DND-41 (cell line): Measurements from ENCODE around the gene RPGRIP1L.
"Not testable (repeated sequence)": the region's sequence is repeated elsewhere in the genome, so short reads cannot be mapped to it uniquely, and the experiment has no call there.

Source experiments
- ATAC-seq: fragments of 200-7000 bp; cut with Tn5 transposase; 3 replicates; pipeline ENCODE4 v1.9.1; 2021; ENCODE audit warnings: low read depth; ENCODE audit not compliant: insufficient read depth
- DNase-seq: peaks from one replicate; pipeline ENCODE4 v3.0.0-alpha.2; 2020
- H2AFZ ChIP-seq: 2 replicates; pipeline ENCODE4 v1.6.0; 2012; ENCODE audit warnings: low read depth, low read length
- H3K27ac ChIP-seq: 2 replicates; pipeline ENCODE4 v1.5.1; 2012; ENCODE audit warnings: low read length, inconsistent platforms
- H3K27me3 ChIP-seq: fragments of 200-600 bp; sonication (generic); 2 replicates; pipeline ENCODE4 v1.6.0; 2012; ENCODE audit warnings: low read length, mild to moderate bottlenecking, inconsistent platforms; ENCODE audit not compliant: insufficient read depth, poor library complexity
- H3K36me3 ChIP-seq: 2 replicates; pipeline ENCODE4 v1.5.1; 2012; ENCODE audit warnings: low read length, inconsistent platforms; ENCODE audit not compliant: insufficient read depth
- H3K4me1 ChIP-seq: 2 replicates; pipeline ENCODE4 v1.5.1; 2012; ENCODE audit warnings: mild to moderate bottlenecking, low read length; ENCODE audit not compliant: insufficient read depth
- H3K4me2 ChIP-seq: 2 replicates; pipeline ENCODE4 v1.6.0; 2012; ENCODE audit warnings: mild to moderate bottlenecking, moderate library complexity, low read length, inconsistent platforms; ENCODE audit not compliant: insufficient read depth
- H3K4me3 ChIP-seq, 2 experiments: fragments of 200-600 bp in 1 of 2; shearing (Covaris generic) in 1 of 2; 2 replicates each; pipeline ENCODE4 v1.5.1; 2012 to 2016; ENCODE audit warnings: inconsistent platforms in 2 of 2, low read length in 2 of 2, mild to moderate bottlenecking in 2 of 2, low read depth in 1 of 2, moderate library complexity in 1 of 2
- H3K79me2 ChIP-seq: 2 replicates; pipeline ENCODE4 v1.6.0; 2012; ENCODE audit warnings: low read length, inconsistent platforms; ENCODE audit not compliant: insufficient read depth
- H3K9ac ChIP-seq: 2 replicates; pipeline ENCODE4 v1.6.0; 2012; ENCODE audit warnings: low read depth, mild to moderate bottlenecking, inconsistent platforms, low read length, moderate library complexity
- H3K9me3 ChIP-seq: 2 replicates; pipeline ENCODE4 v1.5.1; 2012; ENCODE audit warnings: low read length, moderate library complexity, mild to moderate bottlenecking, inconsistent platforms; ENCODE audit not compliant: insufficient read depth, severe bottlenecking
- H4K20me1 ChIP-seq: 2 replicates; pipeline ENCODE4 v1.6.0; 2012; ENCODE audit warnings: low read length; ENCODE audit not compliant: insufficient read depth
- CTCF ChIP-seq: IDR thresholded peaks from 2 replicates; pipeline ENCODE4 v1.5.1; 2012; ENCODE audit warnings: borderline replicate concordance, low read length, moderate library complexity, mild to moderate bottlenecking; ENCODE audit not compliant: poor library complexity, severe bottlenecking; ENCODE audit errors: extremely low read depth
- EZH2 ChIP-seq: IDR thresholded peaks from 3 replicates; pipeline ENCODE4 v1.6.1; 2012; ENCODE audit warnings: borderline replicate concordance, low read depth, mild to moderate bottlenecking, moderate library complexity, low read length, inconsistent platforms; ENCODE audit not compliant: severe bottlenecking

Gene RPGRIP1L

GRCh38 chr16:53692146-53692545 is 11.5 kb downstream of the RPGRIP1L start:
- Histone ChIP-seq H3K4me2 (no peak overlapping the region), H3K27me3 (no peaks in the 10 kb centered on the region), H3K9me3 (no peaks in the 10 kb centered on the region), H3K79me2 (no peaks in the 10 kb centered on the region), H3K4me1 (no peaks in the 10 kb centered on the region), H3K27ac (no peak overlapping the region), H2AFZ (no peak overlapping the region), H3K36me3 (peaks cover 17% of the 10 kb centered on the region), H4K20me1 (no peaks in the 10 kb centered on the region), H3K4me3 (no peak overlapping the region), H3K9ac (no peak overlapping the region)
- ATAC-seq (no peak), DNase-seq (no peak)
- no peak for TF ChIP-seq CTCF
- TF ChIP-seq EZH2: no peak

- TF ChIP-seq CTCF (no peak), EZH2 (no peak)
- Histone ChIP-seq H3K27ac (no peak overlapping the region), H3K36me3 (peaks cover 17% of the 10 kb centered on the region), H3K4me2 (no peak overlapping the region), H3K9ac (no peak overlapping the region), H4K20me1 (no peaks in the 10 kb centered on the region), H3K4me1 (no peaks in the 10 kb centered on the region), H3K9me3 (no peaks in the 10 kb centered on the region), H3K27me3 (no peaks in the 10 kb centered on the region), H3K79me2 (no peaks in the 10 kb centered on the region), H3K4me3 (no peak overlapping the region), H2AFZ (no peak overlapping the region)
- ATAC-seq (peak; percentile 77; the same call in 2 of the 3 replicates), DNase-seq (peak; percentile 40)
These were observed 12.9 kb downstream of the RPGRIP1L start for GRCh38 chr16:53690771-53691170.

GRCh38 chr16:53689636-53690035 is 14.0 kb downstream of the RPGRIP1L start:
- Histone ChIP-seq H3K36me3 (peaks cover 20% of the 10 kb centered on the region), H3K4me2 (no peak overlapping the region), H3K4me3 (no peak overlapping the region), H3K9ac (no peak overlapping the region), H3K9me3 (peaks cover 2% of the 10 kb centered on the region), H3K27me3 (no peaks in the 10 kb centered on the region), H3K79me2 (no peaks in the 10 kb centered on the region), H3K27ac (no peak overlapping the region), H4K20me1 (no peaks in the 10 kb centered on the region), H2AFZ (no peak overlapping the region), H3K4me1 (no peaks in the 10 kb centered on the region)
- DNase-seq (no peak), ATAC-seq (no peak)
- TF ChIP-seq EZH2 (no peak), CTCF (no peak)

GRCh38 chr16:53686710-53687109 is 16.9 kb downstream of the RPGRIP1L start:
- peaks cover 2% of the 10 kb centered on the region for H3K9me3 ChIP-seq
- H3K27me3 ChIP-seq: no peaks in the 10 kb centered on the region
- no peak overlapping the region for H3K4me3 ChIP-seq
- H4K20me1 ChIP-seq: no peaks in the 10 kb centered on the region
- no peak overlapping the region for H2AFZ ChIP-seq
- H3K36me3 ChIP-seq: peaks cover 17% of the 10 kb centered on the region
- no peaks in the 10 kb centered on the region for H3K79me2 ChIP-seq
- H3K4me2 ChIP-seq: no peak overlapping the region
- no peak overlapping the region for H3K9ac ChIP-seq
- TF ChIP-seq EZH2 (no peak), CTCF (no peak)
- no peak overlapping the region for H3K27ac ChIP-seq
- DNase-seq (no peak), ATAC-seq (no peak)
- no peaks in the 10 kb centered on the region for H3K4me1 ChIP-seq

GRCh38 chr16:53685334-53685733 is 18.3 kb downstream of the RPGRIP1L start:
- H3K27ac ChIP-seq, H2AFZ ChIP-seq, ATAC-seq, H3K4me2 ChIP-seq, H3K27me3 ChIP-seq, DNase-seq, H4K20me1 ChIP-seq, H3K9ac ChIP-seq, H3K9me3 ChIP-seq, H3K4me3 ChIP-seq, H3K4me1 ChIP-seq, H3K79me2 ChIP-seq: not testable (repeated sequence)
- peaks cover 13% of the 10 kb centered on the region for H3K36me3 ChIP-seq
